GM04503 (cell line): ENCODE data around the gene FIBCD1.

Experiments
- DNase-seq: peaks from one replicate; pipeline ENCODE4 v3.0.0-alpha.2; 2012; ENCODE audit warnings: low read depth

The FIBCD1 gene

DNA sequence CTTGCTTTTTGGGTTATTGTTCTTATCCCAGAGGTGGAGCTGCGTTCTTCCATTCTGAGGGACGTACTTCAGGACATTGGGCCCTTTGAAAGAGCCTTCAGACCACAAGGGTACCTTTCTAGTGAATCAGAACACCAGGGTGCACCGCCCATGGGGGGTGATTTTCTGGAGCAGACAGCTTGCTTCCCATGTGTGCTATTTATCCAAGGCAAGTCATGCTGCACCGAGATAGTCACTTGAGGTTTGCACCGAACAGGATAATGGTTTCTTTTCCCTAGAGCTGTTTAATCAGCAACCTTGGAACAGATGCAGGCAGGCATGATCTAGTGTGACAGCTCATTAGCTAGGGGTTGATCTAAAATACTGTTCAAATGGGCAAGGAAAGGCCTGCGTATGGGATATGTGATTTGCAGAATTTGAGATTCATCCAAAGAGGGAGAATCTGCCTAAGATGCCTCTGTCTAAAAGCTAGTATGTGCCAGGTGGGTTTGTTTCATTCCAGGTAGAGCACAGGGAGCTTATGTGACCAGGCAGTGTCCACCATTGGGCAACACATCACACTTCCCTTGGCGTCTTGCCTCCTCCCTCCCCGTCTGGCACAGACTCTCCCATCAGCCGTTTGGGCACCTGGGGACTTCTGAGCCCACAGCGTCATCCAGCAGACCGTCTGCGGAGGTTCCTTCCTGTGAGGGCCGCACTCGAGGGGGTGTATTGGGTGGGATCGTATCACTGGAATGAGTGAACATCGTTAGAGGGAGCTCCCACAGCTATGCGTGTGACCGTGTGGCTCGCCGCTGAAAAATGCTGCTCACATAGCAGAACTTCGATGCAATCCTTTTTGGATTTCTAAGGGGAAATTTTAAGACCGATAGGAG, 80.9 kb downstream of the FIBCD1 start:
- DNase-seq: no peak

GRCh38 chr9:130856474-130856873, 82.6 kb downstream of the FIBCD1 start:
- no peak for DNase-seq

DNA sequence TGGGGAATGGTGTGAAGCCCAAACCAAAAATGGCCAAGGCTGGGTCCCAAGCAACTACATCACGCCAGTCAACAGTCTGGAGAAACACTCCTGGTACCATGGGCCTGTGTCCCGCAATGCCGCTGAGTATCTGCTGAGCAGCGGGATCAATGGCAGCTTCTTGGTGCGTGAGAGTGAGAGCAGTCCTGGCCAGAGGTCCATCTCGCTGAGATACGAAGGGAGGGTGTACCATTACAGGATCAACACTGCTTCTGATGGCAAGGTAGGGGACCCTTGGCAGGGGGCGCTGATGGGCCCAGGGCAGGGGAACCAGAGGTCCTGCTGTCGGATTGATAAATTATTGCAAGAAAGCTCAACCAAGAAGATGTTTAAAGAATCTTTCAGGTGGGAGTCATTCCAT, 84.2 kb downstream of the FIBCD1 start:
- DNase-seq: no peak

- no peak for DNase-seq
Observed at GRCh38 chr9:130854092-130854491, 85.0 kb downstream of the FIBCD1 start.

- DNase-seq: no peak
Observed at GRCh38 chr9:130852801-130853200, 86.2 kb downstream of the FIBCD1 start.
